Measurements from ENCODE around the gene POC1B. TPM values are rescaled to one million over a fixed set of nuclear protein-coding genes. Genes with fewer than 3 reads are reported as not detected.

Gene POC1B
- total RNA-seq, 4 donors from 2014 or later, result 17.9 to 34.8 (median 23.6) TPM

DNA sequence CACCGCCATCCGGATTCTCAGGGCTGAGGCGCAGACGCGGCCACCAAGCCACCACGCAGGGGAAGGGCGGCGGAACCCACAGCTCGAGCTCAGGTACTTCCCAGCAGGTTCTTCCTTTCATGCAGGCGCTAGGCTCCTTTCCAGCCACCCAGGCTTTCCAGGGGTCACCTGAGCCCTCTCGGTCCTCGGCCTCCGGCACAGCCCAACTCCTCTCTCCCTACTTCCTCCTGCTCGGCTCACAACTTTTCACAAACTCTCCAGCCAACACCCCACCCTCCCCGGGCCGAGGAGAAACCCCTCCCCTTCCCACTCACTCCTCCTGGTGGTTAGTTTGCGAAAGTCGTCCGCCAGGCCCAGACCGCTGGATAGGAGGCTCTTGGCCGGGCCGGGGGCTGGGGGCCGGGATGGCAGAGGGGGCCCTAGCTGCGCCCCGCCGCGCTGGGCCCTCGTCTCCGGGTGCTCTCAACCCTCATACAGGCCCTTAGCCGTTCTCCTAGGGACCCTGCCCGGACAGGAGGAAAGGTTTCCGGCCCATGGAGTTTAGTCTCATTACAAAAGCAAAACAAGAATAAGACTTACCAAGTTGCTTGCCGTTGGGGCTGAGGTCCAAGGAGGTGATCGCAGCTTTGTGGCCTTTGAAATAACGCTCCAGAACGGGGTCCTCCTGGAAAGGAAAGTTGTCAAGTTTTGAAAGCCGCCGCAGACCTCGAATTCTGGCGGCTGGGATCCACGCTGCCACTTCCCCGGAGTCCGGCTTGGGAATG lies 1.1 kb downstream of the POC1B start, which contains the start of gene GALNT4:
Gene GALNT4 (minus strand): TSS at position 256 of the 764 bp plus-strand sequence. CDS start 247 bp downstream, at position 9.
- peak in 1 of 3 donors; percentile 17 for TF ChIP-seq CTCF (IDR thresholded peaks at IDR 0.05)
- DNase-seq (ENCODE audit: low spot score), result peak; percentile 52

DNA sequence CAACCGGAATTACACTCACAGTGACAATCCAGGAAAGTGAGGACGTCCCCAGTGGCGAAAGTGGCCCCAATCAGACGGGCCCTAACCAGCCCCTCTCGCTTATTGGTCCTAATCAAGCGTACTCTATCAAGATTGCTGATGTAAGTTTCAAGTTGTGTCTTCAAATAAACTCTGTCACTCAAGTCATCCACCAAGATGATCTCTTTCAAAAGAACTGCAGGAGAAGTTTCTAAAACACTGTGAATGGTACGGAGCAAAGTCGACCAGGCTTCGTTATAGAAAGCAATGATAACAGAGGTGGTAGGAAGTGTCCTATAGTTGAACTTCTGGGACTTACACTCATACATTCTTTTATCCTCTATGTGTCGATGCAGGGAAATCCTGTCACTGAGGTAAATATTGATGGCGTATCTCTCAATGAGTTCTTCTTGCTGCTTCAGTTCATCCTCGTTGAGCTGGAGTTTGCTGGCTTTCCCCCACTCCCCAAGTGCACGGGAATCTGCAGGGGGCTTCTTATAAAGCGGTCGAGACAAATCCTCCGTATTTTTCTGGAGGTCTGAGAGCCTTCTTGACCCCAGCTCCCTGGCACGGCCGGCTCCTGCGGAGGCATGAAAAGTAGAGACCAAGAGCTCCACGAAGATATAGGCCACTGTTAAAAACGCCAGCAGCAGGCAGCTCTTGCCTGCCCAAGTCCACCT lies 1.9 kb downstream of the POC1B start:
- ATAC-seq (ENCODE audit: low FRiP score), result no peak
- no peak for DNase-seq (ENCODE audit: low spot score)
- no peak for TF ChIP-seq CTCF (IDR thresholded peaks at IDR 0.05)

More for the DNA sequence above, 1.1 kb downstream of the POC1B start, which contains the start of gene GALNT4:
- peak; percentile 94 for ATAC-seq (ENCODE audit: low FRiP score)

DNA sequence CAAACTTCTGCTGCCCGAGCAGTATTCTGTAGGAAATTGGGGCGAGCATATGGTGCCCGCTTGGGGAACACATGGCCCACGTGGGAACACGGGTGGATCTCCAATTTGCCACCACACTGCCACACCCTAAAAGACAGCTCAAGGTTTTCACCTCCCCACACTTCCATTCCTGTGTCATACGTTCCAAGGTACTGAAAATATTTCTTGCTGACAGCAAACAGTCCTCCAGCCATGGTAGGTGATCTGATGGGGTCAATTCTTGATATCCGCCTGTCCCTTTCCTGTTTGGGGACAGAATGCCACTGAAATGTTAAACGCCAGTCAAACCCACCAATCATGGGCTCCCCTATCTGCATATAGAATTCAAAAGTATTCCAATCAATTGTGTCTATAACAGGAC lies 2.5 kb downstream of the POC1B start:
- no peak for ATAC-seq (ENCODE audit: low FRiP score)
- no peak for DNase-seq (ENCODE audit: low spot score)
- TF ChIP-seq CTCF (IDR thresholded peaks at IDR 0.05), result no peak

DNA sequence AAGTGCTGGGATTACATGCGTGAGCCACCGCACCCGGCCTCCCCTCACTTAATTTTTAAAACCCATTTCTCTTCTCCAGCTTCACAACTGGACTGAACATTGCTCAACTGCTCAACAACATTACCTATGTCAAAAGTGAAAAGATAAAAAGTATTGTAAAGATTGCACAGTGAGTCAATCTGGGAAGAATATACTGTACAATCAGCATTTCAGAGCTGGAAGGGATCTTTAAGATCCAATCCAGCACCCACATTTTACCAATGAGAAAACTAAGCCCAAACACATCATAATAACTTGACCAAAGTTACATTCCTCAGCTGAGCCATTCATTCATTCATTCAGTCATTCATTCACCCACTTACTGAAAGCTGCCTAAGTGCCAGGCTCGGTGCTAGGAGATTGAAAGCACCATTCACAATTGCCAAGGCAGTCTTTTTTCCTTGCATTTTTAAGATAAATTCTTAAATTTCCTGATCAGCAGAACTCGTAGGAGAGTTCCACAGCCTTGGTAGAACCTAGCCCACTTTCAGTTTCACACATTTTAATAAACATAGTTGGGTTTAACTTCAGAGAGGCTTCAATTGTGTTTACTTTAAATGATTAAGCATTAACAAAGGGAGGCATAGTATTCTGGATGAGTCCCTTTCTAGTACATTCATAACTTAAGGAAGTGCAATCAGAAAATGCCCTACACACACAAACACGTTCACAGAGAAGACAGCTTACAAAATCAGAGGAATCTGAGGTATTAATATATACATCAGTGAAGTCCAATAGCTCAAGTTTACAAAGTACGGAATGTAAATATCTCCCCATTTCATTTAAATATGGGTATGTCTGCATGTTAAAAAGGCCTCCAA lies 4.3 kb downstream of the POC1B start:
- ATAC-seq (ENCODE audit: low FRiP score) (no peak), DNase-seq (ENCODE audit: low spot score) (no peak)
- TF ChIP-seq CTCF (IDR thresholded peaks at IDR 0.05), result no peak

GRCh38 chr12:89517720-89518119 lies 8.1 kb downstream of the POC1B start:
- DNase-seq (ENCODE audit: low spot score), result no peak
- no peak for ATAC-seq (ENCODE audit: low FRiP score)
- TF ChIP-seq CTCF (IDR thresholded peaks at IDR 0.05), result no peak

DNA sequence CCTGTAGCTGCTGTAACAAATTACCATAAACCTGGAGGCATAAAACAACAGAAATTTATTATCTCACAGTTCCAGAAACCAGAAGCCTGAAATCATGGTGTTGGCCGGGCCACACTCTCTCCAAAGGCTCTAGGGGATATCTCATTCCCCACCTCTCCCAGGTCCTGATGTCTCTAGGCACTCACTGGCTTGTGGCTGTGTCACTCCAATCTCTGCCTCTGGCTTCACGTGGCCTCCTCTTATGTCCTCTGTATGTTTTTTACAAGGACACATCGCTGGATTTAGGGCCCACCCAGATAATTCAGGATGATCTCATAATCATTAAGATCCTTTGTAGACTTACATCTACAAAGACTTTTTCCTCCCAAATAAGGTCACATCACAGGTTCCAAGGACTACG lies 9.2 kb downstream of the POC1B start:
- no peak for ATAC-seq (ENCODE audit: low FRiP score)
- no peak for TF ChIP-seq CTCF (IDR thresholded peaks at IDR 0.05)
- DNase-seq (ENCODE audit: low spot score), result no peak
